Medulla oblongata (tissue), 1 donor: Measurements from ENCODE around the gene VTN.

Source experiments
- DNase-seq: peaks from one replicate; pipeline ENCODE4 v3.0.0-alpha.2; 2015; ENCODE audit errors: extremely low spot score

Gene VTN

DNA sequence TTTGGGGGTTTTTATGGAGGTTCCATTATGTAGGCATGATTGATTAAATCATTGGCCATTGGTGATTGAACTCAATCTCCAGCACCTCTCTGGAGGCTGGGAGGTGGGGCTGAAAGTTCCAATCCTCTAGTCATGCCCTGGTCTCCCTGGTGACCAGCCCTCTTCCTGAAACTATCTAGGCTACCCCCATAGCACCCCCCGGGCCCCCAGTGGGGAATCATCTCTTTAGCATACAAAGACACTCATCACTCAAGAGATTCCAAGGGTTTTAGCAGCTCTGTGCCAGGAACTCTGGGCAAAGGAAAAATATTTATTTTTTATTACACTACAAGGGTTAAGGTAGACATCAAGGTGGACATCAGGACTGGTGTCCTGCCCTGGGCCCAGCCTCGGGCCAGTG lies 25.3 kb upstream of the VTN start:
- DNase-seq: no peak

DNA sequence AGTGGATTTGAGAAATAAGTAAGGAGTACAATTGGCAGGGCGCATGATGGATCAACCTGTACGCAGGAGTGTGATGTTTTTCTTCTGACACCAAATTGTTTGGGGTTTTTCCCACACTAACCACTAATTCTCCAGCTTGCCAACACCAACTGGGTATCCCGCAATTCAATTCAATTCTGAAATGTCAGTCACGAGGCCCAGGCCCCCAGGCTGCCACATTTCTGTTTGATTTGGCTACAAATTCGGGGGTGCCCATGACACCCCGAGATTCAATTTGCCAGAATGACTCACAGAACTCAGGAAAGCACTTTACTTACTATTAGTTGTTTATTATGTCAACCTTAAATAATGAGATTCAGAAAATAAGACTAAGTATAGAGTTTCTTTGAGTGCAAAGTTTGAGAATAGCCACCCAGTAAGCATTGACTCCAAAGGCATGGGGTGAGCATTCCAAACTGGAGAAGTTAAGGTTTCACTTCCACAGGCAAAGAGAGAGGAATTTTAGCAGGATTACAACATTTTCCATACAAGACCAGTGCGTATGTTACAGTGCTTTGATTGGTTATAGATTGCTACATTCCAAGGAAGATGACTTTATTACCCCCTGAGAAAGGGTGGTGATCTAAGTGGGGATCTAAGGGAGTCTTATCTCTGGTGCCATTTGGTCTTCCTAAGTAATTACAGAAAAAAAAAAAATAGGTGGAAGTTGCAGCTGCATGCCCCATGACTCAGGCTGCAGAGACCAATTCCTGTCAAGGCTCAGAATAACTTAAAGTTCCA lies 24.4 kb upstream of the VTN start:
- no peak for DNase-seq

DNA sequence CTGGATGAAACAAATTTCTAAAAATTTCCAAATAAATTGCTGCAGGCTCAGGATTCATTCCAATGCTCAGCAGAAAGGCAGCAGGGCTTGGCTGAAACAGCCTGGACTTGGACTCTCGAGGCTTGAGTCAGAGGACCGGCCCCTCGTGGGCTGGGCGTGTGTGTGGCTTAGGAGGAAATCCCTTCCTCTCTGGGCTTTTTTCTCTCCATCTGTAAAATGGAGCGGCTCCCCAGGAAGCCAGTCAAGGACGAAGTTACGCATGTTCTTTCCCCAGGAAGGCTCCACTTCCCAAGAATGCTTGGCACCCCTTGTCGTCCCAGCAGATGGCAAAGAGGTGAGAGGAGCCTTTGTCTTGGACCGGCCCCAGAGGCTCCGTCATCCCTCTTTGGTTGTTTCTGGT lies 22.4 kb upstream of the VTN start:
- DNase-seq: no peak

DNA sequence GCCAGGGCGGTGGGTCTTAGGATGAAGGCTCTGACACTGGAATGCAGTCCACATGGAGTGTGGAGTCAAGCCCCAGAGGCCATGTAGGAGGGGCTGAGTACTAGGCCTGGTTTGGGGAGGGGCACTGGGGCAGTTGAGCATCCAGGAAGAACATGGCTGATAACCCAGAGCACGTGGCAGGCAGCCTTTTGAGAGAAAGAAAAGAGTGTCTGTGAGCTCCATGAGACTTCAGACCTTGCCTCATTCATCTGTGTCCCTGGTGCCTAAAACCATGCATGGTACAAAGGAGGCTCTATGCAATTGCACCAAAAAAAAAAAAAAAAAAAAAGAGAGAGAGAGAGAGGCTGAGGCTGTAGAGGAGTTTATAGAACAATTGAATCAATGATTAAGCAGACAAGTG lies 21.3 kb upstream of the VTN start:
- no peak for DNase-seq

DNA sequence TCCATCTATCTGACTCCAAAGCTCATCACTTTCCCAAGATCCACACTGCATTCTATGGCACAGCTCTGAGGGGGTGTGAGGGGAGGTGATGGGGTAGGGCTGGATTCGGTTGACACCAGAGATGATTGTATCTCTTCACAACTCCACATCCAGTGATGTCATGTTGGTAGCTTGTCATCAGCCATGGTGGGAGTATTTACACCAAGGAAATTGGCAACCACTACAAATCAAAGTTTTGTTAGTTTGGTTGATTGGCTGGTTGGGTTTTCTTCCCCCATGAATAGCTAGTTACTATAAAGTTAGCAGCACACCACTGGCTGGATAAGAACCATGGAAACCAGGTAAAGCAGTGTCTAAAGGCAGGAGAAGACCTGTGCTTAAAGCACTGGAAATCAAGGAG lies 20.9 kb upstream of the VTN start:
- DNase-seq: no peak

DNA sequence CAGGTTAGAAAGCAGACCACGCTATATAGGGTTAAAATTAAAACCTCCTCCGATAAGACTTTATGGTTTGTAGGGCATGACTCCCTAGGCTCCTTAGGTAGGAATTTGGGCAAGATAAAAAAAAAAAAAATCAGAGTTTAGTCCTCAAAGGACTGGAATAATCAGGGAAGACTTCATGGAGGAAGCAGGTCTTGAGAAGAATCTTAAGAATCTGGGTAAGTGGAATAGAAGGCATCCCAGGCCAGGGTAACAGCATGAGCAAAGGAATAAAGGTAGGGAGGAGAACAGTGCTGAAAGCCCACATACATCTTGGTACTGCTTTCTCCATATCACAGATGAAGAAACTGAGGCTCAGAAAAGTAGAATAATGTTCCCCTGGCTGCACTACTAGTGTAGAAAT lies 20.5 kb upstream of the VTN start:
- no peak for DNase-seq

DNA sequence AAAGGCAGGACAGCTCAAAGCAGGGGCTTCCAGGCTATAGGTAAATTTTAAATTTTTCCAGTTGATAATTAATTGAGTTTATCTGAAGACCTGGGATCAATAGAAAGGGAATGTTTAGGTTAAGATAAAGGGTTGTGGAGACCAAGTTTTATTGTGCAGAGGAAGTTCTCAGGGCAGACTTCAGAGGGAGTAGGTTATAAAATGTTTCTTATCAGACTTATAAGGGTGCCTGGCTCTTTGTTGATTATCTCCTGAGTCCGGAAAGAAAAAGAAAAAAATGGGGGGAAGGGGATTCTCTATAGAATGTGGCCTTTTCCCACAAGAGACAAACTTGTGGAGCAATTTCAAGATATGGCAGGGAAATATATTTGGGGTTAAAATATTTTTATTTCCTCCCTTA lies 20.0 kb upstream of the VTN start:
- DNase-seq: no peak

DNA sequence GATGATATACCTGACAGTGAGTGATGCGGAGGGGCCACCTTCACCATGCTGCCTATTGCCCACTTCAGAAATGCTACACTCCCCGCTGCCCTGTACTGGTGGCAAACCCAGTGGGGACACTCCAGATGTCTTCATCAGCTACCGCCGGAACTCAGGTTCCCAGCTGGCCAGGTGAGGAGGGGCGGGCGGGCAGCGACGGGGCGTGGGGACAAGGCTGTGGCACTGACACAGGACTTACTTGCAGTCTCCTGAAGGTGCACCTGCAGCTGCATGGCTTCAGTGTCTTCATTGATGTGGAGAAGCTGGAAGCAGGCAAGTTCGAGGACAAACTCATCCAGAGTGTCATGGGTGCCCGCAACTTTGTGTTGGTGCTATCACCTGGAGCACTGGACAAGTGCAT lies 18.0 kb upstream of the VTN start:
- DNase-seq: no peak

DNA sequence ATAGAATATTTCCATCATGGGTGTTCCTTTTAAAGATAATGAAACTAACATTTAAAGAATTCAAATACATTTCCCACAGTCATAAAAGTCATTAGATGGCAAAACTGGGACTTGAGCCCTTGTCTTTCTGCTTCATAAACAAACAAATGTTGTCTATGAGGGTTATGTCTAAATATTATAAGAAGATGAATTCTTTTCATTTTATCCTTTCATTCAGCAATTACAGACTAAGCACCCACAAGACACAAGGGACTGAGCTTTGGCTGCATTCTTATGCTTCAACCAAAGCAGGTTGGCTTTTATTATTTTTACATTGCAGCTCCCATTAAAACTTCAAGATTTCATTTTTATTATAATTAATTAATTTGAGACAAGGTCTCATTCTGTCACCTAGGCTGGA lies 16.3 kb upstream of the VTN start:
- no peak for DNase-seq

DNA sequence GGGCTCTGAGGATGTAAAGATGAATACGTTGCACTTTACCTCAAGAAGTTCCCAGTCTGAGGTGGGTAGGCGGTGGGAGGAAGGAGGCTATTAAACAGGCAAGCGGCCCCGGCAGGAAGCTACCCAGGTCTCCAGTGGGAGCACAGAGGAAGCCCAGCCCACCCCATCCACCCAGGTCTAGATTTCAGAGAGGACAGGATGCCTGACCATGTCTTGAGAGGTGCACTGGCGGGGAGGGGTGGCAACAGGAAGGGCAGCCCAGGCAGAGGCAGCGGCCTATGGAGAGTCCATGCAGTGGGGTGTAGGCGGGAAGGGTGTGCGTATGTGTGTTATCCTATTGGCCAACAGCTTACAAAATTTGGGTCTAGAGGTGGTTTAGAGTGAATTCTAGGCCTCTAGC lies 15.3 kb upstream of the VTN start:
- DNase-seq: no peak

DNA sequence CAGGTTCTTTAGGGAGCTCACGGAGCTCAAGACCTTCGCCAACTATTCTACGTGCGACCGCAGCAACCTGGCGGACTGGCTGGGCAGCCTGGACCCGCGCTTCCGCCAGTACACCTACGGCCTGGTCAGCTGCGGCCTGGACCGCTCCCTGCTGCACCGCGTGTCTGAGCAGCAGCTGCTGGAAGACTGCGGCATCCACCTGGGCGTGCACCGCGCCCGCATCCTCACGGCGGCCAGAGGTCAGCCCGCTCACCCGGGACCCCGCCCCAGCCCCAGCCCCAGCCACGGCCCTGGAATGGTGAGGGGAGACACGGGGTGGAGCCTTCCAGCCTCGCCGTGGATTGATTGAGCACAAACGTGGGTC lies 14.9 kb upstream of the VTN start:
- no peak for DNase-seq

DNA sequence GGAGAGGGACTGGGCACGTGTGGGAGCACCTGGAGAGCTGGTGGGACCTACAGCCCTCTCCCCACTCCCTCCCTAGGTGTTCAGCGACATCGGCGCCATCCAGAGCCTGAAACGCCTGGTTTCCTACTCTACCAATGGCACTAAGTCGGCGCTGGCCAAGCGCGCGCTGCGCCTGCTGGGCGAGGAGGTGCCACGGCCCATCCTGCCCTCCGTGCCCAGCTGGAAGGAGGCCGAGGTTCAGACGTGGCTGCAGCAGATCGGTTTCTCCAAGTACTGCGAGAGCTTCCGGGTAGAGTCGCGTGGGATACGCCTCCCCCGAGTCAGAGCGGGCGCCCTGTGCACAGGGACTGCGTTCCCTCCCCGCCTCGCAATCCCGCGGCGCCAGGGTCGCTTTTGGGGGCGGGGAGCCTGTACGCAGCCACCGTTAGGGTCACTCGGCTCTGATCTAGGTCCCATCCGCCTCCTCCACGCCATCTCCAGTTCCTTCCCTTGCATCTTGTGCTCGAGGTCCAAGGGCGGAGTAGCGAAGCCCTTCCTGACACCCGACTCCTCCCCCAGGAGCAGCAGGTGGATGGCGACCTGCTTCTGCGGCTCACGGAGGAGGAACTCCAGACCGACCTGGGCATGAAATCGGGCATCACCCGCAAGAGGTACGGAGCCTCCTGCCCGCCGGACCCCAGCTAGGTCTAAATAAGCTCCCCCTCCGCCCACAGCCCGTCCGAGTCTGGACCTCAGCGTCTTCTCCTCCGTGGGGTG lies 14.4 kb upstream of the VTN start:
- no peak for DNase-seq

DNA sequence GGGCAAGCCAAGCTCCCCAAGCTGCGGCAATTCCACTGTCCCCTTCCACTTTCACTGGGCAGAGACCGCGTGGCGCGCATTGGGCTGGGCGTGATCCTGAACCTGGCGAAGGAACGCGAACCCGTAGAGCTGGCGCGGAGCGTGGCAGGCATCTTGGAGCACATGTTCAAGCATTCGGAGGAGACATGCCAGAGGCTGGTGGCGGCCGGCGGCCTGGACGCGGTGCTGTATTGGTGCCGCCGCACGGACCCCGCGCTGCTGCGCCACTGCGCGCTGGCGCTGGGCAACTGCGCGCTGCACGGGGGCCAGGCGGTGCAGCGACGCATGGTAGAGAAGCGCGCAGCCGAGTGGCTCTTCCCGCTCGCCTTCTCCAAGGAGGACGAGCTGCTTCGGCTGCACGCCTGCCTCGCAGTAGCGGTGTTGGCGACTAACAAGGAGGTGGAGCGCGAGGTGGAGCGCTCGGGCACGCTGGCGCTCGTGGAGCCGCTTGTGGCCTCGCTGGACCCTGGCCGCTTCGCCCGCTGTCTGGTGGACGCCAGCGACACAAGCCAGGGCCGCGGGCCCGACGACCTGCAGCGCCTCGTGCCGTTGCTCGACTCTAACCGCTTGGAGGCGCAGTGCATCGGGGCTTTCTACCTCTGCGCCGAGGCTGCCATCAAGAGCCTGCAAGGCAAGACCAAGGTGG lies 11.2 kb upstream of the VTN start:
- DNase-seq: no peak

DNA sequence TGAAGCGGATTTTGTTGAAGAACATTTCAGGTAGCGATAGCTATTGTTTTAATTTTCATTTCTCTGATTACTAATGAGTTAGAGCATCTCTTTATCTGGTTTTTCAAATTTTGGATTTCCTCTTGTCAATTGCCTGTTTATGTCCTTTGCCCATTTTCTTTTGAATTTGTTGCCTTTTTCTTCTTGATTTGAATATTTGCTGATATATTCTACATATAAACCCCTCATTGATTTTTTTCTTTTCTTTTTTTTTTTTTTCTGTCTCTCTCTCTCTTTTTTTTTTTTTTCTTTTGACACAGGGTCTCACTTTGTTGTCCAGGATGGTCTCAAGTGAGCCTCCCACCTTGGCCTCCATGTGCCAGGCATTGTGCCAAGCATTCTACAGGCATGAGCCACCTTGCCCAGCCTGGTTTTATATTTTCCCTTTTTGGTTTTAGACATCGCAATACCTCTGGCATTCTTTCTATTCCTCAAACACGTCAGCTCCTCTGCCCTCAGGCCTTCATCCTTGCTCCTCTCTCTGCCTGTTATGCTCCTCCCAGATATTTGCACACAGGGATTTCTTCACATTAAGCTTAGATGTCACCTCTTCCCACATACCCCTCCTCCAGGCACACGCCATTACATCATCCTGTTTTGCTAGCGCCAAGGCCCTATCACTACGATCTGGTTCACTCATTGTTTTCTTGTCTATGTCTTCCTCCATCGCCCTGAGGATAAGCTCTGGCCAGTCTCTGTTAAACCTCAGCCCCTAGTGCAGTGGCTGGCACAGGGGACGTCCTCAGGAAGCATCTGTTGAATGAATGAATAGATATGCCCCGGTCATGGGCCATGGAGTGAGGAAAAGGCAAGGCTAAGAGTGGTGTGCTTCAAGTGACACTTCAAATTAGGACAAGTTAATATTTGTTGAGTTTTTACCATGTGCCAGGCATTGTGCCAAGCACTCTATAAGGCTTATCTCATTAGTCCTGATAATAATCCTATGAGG lies 10.0 kb upstream of the VTN start:
- DNase-seq: no peak

DNA sequence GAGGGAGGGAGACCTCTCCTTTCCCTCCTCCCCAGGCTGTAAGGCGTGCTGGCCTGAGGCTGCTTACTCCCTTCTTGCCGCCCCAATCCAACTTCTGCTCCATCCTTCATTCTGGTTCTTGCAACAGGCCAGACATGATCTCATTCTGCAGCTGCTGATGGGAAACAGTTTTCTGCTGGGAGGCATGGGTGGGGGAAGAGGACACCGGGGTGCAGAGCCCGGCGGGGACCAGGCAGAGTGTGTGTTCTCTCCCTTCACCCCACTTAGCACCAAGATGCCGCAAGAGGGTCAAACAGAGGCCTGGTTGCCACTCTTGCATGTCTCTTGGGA lies 2.8 kb upstream of the VTN start:
- DNase-seq: no peak

DNA sequence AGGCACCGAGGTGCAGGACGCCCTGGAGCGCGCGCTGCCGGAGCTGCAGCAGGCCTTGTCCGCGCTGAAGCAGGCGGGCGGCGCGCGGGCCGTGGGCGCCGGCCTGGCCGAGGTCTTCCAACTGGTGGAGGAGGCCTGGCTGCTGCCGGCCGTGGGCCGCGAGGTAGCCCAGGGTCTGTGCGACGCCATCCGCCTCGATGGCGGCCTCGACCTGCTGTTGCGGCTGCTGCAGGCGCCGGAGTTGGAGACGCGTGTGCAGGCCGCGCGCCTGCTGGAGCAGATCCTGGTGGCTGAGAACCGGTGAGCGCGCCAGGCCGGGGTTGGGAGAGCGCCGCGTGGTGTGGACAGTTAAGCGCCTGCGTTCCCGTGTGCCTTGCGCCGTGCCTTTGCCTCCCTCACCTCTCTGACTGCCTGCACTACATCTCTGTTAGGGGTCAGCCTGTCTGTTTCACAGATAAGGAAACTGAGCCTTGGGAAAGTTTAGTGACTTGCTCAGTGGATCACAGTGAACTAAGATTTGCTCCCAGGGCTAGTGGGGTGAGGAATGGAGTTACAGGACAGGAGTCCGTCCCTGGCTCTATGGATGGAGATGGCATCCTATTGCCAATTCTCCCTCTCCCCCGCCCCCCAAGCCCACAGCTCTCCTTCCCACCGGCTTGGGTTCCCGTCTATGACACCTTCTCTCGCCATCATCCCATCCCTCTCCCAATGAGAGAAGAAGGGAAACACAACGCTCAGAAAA lies 2.3 kb upstream of the VTN start:
- DNase-seq: no peak

DNA sequence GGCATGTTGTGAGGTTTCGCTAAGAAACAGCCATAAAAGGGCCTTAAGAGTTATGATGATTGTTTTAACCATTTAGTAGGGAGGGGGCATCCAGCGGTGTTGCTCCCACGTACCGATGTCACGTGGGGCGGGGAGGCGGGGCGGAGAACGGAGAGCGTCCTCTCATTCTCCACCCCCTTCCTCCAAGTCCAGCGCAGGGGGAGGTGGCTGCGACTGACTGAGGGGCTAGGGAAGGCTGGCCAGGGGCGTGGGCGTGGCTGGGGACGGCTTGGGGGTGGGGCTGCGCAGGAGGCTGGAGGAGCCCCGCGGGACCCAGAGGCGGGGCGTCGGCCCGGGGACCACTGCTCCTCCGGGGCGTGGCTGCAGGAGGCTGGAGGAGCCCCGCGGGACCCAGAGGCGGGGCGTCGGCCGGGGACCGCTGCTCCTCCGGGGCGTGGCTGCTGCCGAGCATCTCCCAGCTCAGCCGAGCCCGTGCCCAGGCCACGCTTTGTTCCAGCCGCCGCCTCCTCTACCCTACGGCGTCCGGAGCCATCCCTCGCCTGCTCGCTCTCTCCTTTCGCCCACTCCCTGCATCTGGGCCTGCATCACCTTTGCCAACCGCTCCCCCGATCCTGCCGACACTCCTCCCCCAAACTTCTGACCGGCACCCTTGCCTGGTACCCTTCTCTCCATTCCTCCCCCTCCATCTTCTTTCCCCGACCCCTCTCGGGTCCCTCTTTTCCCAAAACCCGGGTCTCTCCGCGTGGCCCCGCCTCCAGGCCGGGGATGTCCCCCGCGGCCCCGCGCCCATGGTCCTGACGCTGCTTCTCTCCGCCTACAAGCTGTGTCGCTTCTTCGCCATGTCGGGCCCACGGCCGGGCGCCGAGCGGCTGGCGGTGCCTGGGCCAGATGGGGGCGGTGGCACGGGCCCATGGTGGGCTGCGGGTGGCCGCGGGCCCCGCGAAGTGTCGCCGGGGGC lies 1.4 kb upstream of the VTN start, which contains the start of gene SARM1:
Gene SARM1 (plus strand): TSS at position 450 of the 958 bp plus-strand sequence. CDS start 339 bp downstream, at position 789.
- DNase-seq: peak; percentile 83

DNA sequence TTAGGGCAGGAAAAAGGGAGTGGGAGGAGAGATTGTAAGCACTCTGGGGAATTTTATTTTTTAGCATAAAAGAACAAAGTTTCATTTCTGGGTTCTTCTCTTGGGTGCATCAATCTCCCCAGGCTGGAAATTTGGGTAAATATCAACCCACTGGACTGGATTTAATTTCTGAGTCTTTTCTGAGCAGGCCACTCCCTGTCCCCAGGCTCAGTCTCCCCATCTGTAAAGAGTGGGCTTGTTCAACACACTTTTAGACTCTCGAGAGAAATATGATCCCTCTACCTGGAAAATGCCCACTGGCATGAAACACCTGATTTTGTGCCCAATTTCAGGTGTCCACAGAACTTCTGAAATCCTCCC lies 617 bp upstream of the VTN start:
- peak; percentile 11 for DNase-seq

DNA sequence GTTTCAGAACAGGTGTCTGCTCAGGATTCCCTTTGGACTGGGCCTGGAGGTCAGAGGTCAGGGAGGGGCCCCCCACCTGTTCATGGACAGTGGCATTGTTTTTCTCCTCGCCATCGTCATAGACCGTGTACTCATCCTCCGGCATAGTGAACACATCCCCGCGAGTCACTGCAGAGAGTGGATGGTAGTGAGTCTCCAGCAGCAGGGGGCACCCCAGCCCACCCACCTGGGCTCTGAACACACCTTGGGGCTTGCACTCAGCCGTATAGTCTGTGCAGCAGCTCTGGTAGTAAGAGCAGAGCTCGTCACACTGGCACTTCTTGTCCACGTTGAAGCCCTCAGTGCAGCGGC lies 448 bp downstream of the VTN start:
- no peak for DNase-seq
